Fibroblast of skin of left quadriceps (primary cell): ENCODE measurements around the gene AKNAD1.

Source experiments
- DNase-seq, 2 experiments: peaks; one replicate each; pipeline ENCODE4 v3.0.0-alpha.2; 2013; ENCODE audit warnings: low read depth in 2 of 2

The AKNAD1 gene

DNA sequence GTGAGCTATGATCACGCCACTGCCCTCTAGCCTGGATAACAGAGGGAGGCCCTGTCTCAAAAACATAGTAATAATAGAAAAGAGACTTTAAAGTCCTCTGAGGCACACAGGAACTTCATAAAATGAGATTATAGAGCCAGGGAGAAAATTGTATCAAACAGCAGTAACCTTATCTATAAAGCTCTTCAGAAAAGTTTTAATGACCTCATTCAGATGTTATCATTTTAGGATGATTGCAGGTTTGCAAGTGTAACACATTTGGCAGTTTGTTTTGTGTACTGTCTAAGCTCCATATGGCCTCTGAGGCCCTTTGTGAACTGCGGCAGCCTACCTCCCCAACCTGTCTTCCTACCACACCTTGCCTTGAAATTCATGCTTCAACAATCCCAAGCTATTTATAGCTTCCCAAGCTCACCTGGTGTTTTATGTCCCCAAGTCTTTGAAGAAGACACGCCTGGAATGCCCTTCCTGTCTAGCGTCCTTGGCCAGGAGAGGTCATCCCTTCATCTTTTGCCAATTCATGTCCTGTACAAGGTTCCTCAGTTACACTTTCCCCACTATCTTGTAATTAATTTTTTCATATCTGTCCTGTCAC, 8.5 kb upstream of the AKNAD1 start:
- no peak for DNase-seq

DNA sequence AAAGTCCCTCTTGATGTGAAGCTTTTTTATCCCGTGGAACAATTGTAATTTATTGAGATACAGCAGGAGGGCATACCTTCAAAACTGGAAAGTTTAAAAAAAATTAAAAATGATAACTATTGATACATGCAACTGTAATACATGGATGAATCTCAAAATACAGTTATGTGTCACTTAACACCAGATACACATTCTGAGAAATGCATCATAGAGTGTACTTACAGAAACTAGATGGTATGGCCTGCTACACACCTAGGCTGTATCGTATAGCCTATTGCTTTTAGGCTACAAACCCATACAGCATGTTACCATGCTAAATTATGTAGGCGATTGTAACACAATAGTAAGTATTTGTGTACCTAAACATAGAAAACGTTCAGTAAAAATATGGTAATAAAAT, 7.1 kb upstream of the AKNAD1 start:
- no peak for DNase-seq

DNA sequence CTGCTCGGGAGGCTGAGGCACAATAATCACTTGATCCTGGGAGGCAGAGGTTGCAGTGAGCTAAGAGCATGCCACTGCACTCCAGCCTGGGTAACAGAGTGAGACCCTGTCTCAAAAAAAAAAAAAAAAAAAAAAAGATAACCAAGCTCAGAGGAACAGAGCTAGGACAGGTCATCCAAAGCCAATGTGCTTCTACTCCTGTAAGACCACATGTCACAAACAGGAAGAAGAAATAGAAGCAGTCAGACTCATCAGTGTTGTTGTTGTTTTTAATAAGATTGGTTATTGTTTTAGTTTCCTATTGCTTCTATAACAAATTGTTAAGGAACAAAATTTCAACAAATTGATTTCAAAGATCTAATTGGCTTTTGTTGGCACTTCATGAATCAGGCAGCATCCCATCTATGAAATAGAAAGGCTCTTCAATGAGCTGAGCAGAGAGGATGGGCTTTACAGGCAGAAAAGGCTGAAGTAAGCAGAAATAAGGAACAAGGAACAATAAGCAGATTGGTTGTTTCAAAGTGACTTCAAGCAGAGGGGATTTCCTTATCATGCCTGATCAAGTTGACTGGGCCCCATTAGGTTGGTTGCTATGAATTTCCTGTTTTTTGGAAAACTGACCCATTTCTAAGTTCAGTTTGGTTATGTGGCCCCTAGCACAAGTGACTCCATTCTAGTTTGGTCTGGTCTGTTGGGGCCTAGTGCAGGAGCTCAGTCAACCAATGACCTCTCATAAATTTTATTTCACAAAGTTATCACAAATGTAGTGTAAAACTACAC, 6.0 kb upstream of the AKNAD1 start:
- no peak for DNase-seq

DNA sequence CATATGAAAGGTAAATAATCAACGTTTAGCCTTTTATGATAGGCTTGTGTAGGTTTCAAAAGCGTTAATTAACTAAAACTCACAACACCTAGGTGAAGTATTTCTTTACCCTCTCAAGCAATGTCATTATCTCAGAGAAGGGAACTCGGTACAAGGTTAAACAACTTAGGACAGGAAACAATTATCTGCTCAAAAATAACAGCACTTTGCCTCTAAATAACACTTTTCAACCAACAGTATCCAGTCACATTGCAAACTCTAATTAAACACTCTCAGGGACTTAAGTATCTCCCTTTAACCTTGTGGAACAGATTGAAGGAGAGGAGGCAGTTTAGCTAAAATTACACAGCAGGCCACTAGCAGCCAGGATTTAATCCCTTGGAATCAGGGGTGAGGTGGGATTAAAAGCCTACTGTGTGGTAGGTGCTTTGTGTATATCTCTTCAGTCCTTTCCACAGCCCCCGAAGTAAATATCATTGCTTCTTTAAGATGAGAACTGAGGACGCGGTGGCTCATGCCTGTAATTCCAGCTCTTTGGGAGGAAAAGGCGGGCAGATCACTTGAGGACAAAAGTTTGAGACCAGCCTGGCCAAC, 5.2 kb upstream of the AKNAD1 start:
- no peak for DNase-seq

DNA sequence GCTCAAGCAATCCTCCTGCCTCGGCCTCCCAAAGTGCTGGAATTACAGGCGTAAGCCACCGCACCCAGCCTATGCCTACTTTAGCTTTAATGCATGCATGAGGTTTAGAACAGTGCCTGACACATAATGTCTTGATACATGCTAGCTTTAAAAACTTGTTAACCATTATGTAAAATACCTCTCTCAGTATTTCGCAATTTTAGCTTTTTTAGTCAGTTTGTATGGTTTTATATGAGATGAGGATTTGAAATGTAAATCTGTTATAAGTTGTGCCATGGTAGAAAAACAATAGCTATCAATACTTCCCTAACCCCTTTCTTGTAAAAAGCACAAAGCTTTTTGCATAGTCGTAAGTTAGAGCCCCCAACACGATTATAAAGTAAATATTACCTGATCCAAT, 4.7 kb upstream of the AKNAD1 start:
- DNase-seq: no peak

DNA sequence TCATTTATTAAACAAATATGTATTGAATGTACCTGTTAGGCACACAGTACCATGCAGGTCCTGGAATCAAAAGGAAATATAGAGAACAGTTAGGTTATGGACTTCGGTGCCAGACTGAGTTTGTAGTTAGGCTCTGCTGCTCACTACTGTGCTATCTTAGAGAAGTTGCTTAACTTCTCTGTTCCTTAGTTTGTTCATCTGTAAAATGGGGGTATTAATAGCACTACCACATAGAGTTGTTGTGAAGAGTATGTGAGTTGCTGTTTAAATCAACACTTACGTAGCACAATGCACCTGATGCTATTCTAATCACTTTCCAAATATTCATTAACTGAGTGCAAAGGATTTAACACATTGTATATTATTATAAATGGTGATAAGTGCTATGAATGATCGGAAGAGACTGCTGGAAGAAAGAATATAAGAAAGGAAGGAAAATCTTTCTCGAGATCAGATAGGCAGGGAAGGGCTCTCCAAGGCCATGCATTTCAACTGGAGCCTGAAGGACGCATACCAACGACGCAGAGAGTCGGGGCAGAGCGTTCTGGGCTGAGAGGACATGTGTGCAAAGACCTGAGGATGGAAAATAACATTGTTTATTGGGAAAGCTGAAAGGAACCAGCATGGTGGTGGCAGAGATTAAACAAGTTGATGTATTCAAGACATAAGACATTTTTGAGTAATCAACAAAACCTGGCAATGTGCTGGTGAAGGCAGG, 3.5 kb upstream of the AKNAD1 start:
- no peak for DNase-seq

DNA sequence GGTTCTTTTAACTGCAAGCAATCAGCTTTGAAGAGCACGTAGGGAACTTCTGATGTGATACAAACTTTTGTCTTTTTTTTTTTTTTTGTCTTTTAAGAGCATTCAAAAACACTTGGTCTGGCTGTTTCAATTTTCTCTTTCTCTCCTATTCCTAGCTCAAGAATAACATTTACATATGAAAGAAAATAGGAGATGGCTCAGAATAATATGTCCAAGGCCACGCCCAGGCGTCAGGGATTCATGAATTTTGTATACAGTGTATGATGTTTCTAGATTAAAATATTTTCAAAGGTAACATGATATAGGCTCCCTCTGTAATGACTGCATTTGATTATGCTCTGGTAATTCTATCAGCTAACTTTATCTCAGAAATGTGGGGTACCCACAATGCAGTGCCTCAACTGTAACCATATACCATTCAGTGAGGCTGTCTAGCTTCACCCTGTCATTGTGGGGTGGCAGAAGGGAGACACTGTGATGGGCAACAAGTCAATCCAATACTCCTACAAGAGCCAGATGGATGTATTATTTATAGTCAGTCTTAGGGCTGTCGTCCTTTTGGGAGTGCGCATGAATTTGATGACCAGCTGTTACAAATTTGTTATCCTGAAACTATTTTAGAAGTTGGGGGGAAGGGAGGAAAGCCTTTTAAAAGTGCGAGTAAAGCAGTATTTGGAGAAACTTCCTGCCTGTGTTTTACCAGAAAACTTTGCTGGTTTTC, 1.5 kb upstream of the AKNAD1 start:
- DNase-seq: no peak

DNA sequence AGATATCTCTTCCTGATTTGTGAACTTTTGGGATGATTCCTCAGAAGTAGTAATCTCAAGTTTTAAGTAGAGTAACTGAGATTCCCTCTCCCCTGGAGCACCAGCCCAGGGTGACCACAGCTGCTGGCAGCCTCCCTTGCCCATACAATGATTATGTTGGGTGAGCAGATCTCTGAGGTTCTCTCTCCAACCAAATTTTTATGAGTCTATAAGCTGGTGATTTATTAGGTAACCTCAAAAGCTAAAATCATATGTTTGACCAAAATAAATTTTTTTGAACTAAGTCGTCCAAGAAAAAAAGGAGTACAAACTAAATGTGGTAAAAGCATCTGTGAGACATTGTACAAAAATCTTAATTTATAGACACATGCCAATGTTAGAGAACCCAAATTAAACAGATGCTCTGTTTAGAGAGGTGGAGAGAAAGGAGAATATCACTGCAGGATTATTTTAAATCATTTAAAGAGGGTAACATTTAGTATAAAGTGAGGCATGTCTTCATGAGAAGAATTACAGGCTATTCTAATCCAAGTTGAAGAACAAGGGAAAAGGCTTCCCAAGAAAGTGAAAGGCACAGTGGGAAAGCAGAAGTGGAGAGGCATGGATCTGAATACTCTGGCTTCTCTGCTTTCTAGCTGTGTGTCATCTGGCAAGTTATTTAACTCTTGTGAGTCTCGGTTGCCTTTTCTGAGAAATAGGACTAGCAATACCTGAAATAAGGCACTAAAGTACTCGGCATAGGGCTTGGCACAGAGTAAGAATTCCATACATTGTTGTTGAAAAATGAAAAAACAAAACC, 2.5 kb downstream of the AKNAD1 start:
- DNase-seq: peak; percentile 39 to 53

DNA sequence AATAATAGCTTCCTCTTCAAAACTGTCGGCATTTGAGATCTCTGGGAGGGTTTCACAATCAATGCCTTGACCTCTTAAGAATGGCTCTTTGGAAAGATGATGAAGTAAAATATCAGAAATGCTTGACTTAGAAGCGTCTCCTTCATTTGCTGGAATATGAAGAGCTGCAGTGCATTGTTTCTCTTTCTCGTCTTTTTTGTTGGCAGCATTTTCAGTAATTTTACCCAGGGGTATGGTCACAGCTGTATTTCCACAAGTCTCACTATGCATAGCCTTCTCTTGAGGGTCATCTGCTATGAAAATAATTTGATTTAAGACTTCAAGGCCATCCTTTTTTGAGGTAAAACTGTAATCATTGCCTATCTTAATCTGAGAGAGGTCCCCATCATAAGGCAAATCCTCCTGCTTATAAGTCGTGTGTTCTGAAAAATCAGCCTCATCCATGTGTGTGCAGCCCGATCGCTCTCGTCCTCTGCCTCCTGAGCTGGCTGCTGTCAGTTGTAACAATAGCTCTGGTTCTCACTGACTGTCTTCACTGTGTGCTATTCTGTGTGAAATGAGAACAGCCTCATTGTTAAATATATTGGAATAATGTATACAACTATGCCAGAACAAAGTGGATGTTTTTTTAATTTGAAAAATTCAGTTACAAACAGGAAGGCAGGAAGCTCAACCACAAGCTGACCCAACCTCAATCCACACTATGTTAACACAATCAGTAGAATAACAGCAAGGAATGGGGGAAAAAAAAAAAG, 4.5 kb downstream of the AKNAD1 start:
- DNase-seq: no peak

DNA sequence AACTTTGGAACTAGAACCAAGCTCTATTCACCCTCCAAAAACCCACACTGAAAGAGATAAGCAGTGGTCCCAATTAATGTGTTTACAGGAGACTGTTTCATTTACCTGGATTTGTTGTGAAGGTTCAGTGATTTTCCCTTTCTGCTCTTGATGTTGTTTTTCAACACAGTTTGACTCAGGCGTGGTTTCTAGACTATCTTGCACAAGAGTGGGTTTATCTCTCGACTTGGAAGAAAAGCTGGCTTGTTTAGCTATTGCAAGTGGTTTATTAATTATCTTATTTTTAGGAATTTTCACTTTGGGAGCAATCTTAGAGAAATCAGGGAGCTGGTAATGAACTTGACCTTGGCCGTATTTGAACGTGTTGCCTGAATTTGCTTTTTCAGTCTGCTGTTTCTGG, 5.3 kb downstream of the AKNAD1 start:
- no peak for DNase-seq

DNA sequence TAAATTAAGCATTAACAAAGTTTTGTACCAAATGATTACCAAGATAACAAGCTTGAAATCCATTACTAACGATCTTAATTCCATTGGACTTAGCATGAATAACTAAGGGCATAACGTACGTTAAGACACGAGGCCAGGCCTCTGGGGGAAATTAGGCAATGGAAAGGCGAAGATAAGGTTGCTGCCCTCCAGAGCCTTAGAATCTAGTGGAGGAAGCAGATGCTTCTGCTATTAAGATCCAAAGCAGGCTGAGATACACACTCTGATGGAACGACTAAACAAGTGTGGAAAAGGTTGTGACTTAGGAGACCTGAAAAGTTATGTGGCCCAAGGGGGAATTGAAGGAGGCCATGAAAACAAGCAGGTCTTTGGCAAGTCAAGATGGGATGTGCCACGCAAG, 6.0 kb downstream of the AKNAD1 start:
- DNase-seq: no peak

DNA sequence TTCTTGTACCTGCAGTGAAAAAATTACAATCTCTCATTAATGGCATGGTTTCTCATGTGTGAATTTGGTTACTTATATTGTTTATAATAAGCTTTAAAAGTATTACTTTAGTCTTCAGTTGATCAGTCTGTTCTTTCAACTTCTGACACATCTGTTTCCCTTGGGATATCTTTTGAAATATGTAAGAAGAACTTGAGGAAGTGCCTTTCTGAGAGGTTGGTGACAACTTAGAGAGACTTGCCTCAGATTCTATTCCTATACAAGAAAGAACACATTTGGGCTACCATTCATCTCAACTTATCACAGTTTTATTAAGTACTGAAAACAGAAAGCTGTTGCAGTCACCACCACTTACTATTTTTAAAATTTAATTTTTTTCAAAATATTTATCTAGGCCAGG, 8.1 kb downstream of the AKNAD1 start:
- no peak for DNase-seq

DNA sequence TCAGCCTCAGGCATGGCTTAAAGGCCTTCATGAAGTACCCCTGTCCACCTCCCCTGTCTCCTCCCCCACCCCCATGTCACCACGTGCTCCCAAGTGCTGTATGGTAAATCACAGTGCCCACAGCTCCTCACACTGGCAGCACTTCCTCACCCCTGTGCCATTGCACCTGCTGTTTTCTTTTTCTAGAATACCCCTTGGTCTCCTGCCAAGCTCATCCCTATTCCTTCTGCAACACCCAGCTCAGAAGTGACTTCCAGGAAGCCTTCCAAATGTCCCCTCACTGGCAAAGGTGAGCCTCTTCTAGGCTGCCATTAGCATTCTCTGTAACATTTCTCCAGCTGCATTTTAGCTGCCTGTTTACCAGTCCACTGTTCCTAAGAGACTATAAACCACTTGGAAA, 9.4 kb downstream of the AKNAD1 start:
- DNase-seq: no peak

DNA sequence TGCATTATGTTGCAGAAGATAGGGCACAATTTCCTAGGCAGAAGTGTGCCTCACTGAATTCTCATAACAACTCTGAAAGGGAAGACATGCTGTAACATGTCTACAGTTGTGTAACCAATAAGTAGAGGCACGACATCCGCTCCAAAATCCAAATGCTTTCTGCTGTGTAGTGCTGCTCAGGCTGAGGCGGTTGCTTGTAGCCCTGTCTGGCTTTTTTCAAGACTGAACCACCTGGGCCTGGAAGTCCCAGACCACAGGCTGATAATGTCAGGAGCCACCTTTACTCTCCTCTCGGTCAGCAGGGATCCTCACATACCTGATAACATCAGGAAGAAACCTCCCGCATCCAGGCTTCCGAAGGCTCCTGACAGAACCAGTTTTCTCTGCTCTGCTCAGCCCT, 10.9 kb downstream of the AKNAD1 start:
- no peak for DNase-seq

DNA sequence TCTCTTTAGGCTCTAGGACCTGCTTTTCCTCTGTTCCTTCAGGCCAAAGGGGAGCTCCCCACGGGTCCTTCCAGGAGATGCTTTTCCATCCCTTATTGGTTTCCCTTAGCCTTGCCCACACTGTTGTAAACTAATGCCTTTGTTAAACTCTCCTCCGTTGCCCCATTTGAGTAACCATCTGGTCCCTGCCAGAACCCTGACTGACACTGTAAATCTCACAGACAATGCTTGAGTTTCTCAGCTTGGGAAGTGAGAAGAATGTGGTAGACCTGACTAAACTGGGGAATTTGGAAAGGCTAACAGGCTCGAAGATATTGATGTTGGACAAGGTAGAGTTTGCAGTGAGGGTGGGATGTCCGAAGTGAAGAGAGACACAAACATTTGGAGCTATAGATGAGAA, 11.4 kb downstream of the AKNAD1 start:
- DNase-seq: no peak

DNA sequence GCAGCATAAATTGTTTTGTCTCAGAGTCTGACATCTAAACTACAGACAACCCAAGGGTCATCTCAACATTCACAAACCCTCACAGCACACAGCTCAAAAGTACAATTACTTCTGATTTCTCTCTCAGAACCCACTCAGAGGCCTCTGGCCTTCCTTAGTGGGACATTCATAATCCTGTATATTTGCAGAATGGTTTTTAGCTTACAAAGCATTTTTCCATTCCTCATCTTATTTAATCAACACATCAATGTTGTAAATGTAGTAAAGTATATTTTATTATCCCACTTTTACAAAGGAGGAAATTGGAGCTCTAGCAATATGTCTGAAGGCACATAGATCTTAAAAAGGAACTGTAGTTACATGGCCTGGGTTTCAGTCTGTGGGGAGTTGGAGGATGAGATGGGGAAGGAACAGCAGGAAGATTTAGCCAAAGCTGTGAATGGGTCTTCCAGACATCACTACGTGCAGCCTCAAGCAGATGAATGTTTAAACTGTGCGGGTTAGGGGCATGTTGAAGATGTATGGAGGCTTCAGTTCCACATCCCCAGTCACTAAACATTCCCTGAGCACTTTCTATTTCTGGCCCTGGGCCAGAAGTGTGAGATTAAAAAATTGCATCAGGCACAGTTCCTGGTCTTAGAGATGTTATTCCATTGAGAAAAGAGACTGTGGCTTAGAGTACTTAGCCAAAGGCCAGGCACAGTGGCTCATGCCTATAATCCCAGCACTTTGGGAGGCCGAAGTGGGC, 13.3 kb downstream of the AKNAD1 start:
- no peak for DNase-seq

DNA sequence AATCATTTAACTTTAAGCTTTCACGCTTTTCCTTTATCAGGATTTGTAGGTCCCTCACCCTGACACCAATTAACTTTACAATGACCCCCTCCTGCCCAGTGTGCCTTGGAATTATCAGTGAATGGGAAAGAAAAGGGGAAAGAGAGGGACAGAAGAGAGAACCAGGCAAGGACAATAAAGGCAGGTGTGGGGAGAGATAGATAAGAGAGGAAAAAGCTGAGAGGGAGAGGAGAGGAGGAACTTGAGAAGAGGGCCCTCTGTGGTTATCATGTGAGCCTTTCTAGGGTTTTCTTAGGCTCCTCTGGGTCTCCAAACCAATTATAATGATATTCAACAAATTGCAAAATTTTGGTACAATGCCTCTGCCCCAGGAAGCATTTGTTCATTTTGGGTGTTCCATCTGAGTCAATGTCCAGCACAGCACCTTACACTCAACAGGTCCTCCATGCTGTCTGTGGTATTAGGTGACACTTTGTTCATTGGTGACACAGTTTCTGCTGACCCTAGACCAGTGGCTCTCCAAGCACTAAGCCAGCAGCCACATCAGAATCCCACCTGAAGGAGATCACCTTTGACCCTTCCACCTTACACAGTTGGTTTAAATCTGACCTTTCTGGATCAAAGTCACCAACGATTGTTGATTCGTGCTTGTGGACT, 14.2 kb downstream of the AKNAD1 start:
- DNase-seq: no peak

DNA sequence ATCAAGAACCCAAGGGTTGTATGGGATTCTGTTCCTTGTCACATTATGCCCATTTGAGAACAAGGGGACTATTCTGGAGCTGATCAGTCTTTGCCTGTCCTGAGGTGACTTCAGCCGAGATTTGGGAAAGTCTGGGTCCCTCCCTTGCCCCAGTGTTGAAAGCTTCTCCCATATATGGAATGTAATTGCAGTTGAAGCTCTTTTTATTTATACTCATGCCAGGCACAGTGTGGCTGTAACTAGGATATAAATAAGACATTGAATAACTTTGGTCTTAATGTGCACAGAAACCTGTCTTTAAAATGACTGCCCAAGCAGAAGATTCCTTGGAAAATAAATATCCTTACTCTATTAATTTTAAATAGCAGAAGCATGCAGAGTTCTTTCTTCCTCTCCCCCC, 15.2 kb downstream of the AKNAD1 start:
- no peak for DNase-seq

DNA sequence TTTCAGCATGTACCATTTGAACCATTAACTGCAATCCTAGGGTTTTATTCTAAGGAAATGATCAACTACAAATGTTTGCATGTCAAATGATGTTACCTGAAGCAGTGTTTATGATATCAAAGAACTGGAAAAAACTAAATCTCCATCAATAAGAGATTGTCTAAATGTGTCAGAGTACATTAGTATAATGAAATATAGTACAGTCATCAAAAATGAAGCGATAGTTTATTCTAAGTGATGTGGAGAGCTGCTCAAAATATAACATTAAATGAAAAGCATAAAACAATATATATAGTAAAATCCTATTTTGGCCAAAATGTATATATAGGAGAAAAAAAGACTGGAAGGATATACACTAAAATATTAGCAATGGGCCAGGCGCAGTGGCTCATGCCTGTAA, 24.0 kb downstream of the AKNAD1 start:
- no peak for DNase-seq
